H9 (cell line): Measurements from ENCODE around the gene DLG5. TPM values are rescaled to one million over a fixed set of nuclear protein-coding genes. Genes with fewer than 3 reads are reported as not detected.
"Not testable (repeated sequence)": the region's sequence is repeated elsewhere in the genome, so short reads cannot be mapped to it uniquely, and the experiment has no call there.

ENCODE experiments used
- DNase-seq: peaks from one replicate; pipeline ENCODE4 v3.0.0-alpha.2; 2017
- H2AFZ ChIP-seq: one replicate; pipeline ENCODE4 v1.6.1; 2013; ENCODE audit warnings: mild to moderate bottlenecking, low read length, control low read depth, moderate library complexity
- H2AK5ac ChIP-seq: 2 replicates; pipeline ENCODE4 v1.6.1; 2013; ENCODE audit warnings: low read length, control low read depth, mixed read lengths; ENCODE audit not compliant: insufficient read length
- H2BK120ac ChIP-seq: one replicate; pipeline ENCODE4 v1.6.1; 2013; ENCODE audit warnings: low read depth, mild to moderate bottlenecking, low read length, control low read depth, inconsistent platforms; ENCODE audit not compliant: poor library complexity, severe bottlenecking
- H2BK12ac ChIP-seq: 2 replicates; pipeline ENCODE4 v1.6.1; 2013; ENCODE audit warnings: low read length, control low read depth, mixed read lengths, low read depth; ENCODE audit not compliant: insufficient read length
- H2BK15ac ChIP-seq: 2 replicates; pipeline ENCODE4 v1.6.1; 2013; ENCODE audit warnings: low read depth, low read length, control low read depth
- H2BK20ac ChIP-seq: one replicate; pipeline ENCODE4 v1.6.1; 2013; ENCODE audit warnings: low read depth, mild to moderate bottlenecking, low read length, control low read depth, inconsistent platforms; ENCODE audit not compliant: poor library complexity, severe bottlenecking
- H2BK5ac ChIP-seq: 2 replicates; pipeline ENCODE4 v1.6.1; 2013; ENCODE audit warnings: low read length, control low read depth, mixed read lengths; ENCODE audit not compliant: insufficient read length
- H3K14ac ChIP-seq: 2 replicates; pipeline ENCODE4 v1.6.1; 2013; ENCODE audit warnings: low read length, control low read depth; ENCODE audit not compliant: insufficient read depth
- H3K18ac ChIP-seq: 2 replicates; pipeline ENCODE4 v1.6.1; 2013; ENCODE audit warnings: low read depth, mild to moderate bottlenecking, mixed read lengths, low read length, control low read depth; ENCODE audit not compliant: insufficient read length
- H3K23ac ChIP-seq: 2 replicates; pipeline ENCODE4 v1.6.1; 2013; ENCODE audit warnings: low read length, control low read depth, mixed read lengths, low read depth; ENCODE audit not compliant: insufficient read length
- H3K23me2 ChIP-seq: 2 replicates; pipeline ENCODE4 v1.6.1; 2013; ENCODE audit warnings: low read depth, mild to moderate bottlenecking, mixed read lengths, low read length, control low read depth; ENCODE audit not compliant: insufficient read length, poor library complexity, severe bottlenecking
- H3K27ac ChIP-seq: 2 replicates; pipeline ENCODE4 v1.5.1; 2013; ENCODE audit warnings: low read length, control low read depth, mixed read lengths, low read depth; ENCODE audit not compliant: insufficient read length
- H3K27me3 ChIP-seq: 2 replicates; pipeline ENCODE4 v1.6.1; 2013; ENCODE audit warnings: low read length, control low read depth, inconsistent platforms; ENCODE audit not compliant: insufficient read depth
- H3K4ac ChIP-seq: 2 replicates; pipeline ENCODE4 v1.6.1; 2013; ENCODE audit warnings: low read depth, mild to moderate bottlenecking, control low read depth, inconsistent platforms, low read length, moderate library complexity
- H3K4me1 ChIP-seq: 2 replicates; pipeline ENCODE4 v1.6.1; 2013; ENCODE audit warnings: low read length, control low read depth, inconsistent platforms; ENCODE audit not compliant: insufficient read depth
- H3K4me2 ChIP-seq: 2 replicates; pipeline ENCODE4 v1.6.1; 2013; ENCODE audit warnings: low read length, control low read depth, mixed read lengths; ENCODE audit not compliant: insufficient read length, insufficient read depth
- H3K56ac ChIP-seq: 2 replicates; pipeline ENCODE4 v1.6.1; 2013; ENCODE audit warnings: low read depth, mild to moderate bottlenecking, mixed read lengths, low read length, control low read depth; ENCODE audit not compliant: insufficient read length
- H3K79me1 ChIP-seq: 2 replicates; pipeline ENCODE4 v1.6.1; 2013; ENCODE audit warnings: low read depth, mild to moderate bottlenecking, moderate library complexity, low read length, control low read depth, inconsistent platforms; ENCODE audit not compliant: insufficient read depth, poor library complexity, severe bottlenecking
- H3K79me2 ChIP-seq: 2 replicates; pipeline ENCODE4 v1.6.1; 2013; ENCODE audit warnings: low read length, control low read depth, inconsistent platforms; ENCODE audit not compliant: insufficient read depth
- H3K9ac ChIP-seq: 2 replicates; pipeline ENCODE4 v1.6.1; 2013; ENCODE audit warnings: low read length, control low read depth, mixed read lengths; ENCODE audit not compliant: insufficient read length; ENCODE audit errors: extremely low read depth
- H3K9me3 ChIP-seq: one replicate; pipeline ENCODE4 v1.6.1; 2013; ENCODE audit warnings: low read depth, low read length, inconsistent platforms; ENCODE audit not compliant: control insufficient read depth
- H3T11ph ChIP-seq: one replicate; pipeline ENCODE4 v1.6.1; 2013; ENCODE audit warnings: mild to moderate bottlenecking, low read length, control low read depth, inconsistent platforms
- H4K20me1 ChIP-seq: one replicate; pipeline ENCODE4 v1.6.1; 2013; ENCODE audit not compliant: control insufficient read depth, insufficient read length, insufficient read depth
- H4K5ac ChIP-seq: 2 replicates; pipeline ENCODE4 v1.6.1; 2013; ENCODE audit warnings: low read depth, mild to moderate bottlenecking, mixed read lengths, low read length, control low read depth; ENCODE audit not compliant: insufficient read length
- H4K8ac ChIP-seq: replicated peaks from 2 replicates; pipeline ENCODE4 v1.6.1; 2013; ENCODE audit warnings: low read length, control low read depth, mixed read lengths, low read depth; ENCODE audit not compliant: insufficient read length
- H4K91ac ChIP-seq: 2 replicates; pipeline ENCODE4 v1.6.1; 2013; ENCODE audit warnings: low read depth, mild to moderate bottlenecking, moderate library complexity, mixed read lengths, low read length, control low read depth; ENCODE audit not compliant: insufficient read length
- H3K27ac Mint-ChIP-seq, 3 experiments: 2 replicates in 2 of 3; 3 replicates in 1 of 3; pipeline ENCODE4 v1.8.0; 2020 to 2021; ENCODE audit warnings: mixed read lengths in 3 of 3, mild to moderate bottlenecking in 1 of 3, moderate library complexity in 1 of 3
- H3K27me3 Mint-ChIP-seq: 2 replicates; pipeline ENCODE4 v1.8.0; 2021; ENCODE audit warnings: low read depth, mild to moderate bottlenecking, moderate library complexity, mixed read lengths
- H3K36me3 Mint-ChIP-seq, 3 experiments: 2 replicates in 2 of 3; 3 replicates in 1 of 3; pipeline ENCODE4 v1.8.0; 2020 to 2021; ENCODE audit warnings: low read depth in 3 of 3, mixed read lengths in 3 of 3; ENCODE audit not compliant: insufficient read depth in 1 of 3
- H3K4me1 Mint-ChIP-seq, 2 experiments: 2 replicates each; pipeline ENCODE4 v1.8.0; 2020; ENCODE audit warnings: mixed read lengths in 2 of 2
- H3K4me3 Mint-ChIP-seq, 2 experiments: 2 replicates in 1 of 2; 3 replicates in 1 of 2; pipeline ENCODE4 v1.8.0; 2020 to 2021; ENCODE audit warnings: mild to moderate bottlenecking in 2 of 2, mixed read lengths in 2 of 2, moderate library complexity in 1 of 2
- H3K9me3 Mint-ChIP-seq, 2 experiments: 2 replicates in 1 of 2; 3 replicates in 1 of 2; pipeline ENCODE4 v1.8.0; 2020; ENCODE audit warnings: mild to moderate bottlenecking in 2 of 2, mixed read lengths in 2 of 2, moderate library complexity in 1 of 2
- CTCF ChIP-seq: fragments of 200-600 bp; sonication (generic); conservative IDR thresholded peaks from 3 replicates; pipeline ENCODE4 v1.8.0; 2021; ENCODE audit warnings: antibody characterized with exemption, mild to moderate bottlenecking
- WGBS: extraction: QIAGEN DNeasy Blood & Tissue Kit; methylation state at CpG from one replicate; pipeline ENCODE4 v1.1.7; 2013; ENCODE audit warnings: missing lambda C conversion rate, low lambda C conversion rate, mixed read lengths; ENCODE audit not compliant: insufficient read length; ENCODE audit errors: extremely low coverage; 5-methylcytosine and 5-hydroxymethylcytosine counted together
- total RNA-seq: library from RNA; stranded (reverse); gene quantifications from 2 replicates; pipeline ENCODE4 v1.2.1, GENCODE V29; 2021

DLG5 gene
- total RNA-seq, 1 experiment from 2014 or later: 67.4 TPM

GRCh38 chr10:77763453-77764430, 162.8 kb downstream of the DLG5 start:
- H3K4me3 Mint-ChIP-seq: no peak overlapping the region
- Histone ChIP-seq H3K4me1 (no peaks in the 10 kb centered on the region), H2BK120ac (no peak overlapping the region), H4K5ac (no peak overlapping the region), H3K23me2 (no peaks in the 10 kb centered on the region), H2BK20ac (no peak overlapping the region), H3K27me3 (no peaks in the 10 kb centered on the region), H4K91ac (no peak overlapping the region), H2BK15ac (no peak overlapping the region), H3K4me2 (no peak overlapping the region), H3K79me2 (no peaks in the 10 kb centered on the region), H3K79me1 (no peaks in the 10 kb centered on the region), H3K9ac (no peak overlapping the region), H2AFZ (no peak overlapping the region), H3K27ac (no peak overlapping the region), H2AK5ac (no peak overlapping the region), H3K4ac (no peak overlapping the region), H3K56ac (no peak overlapping the region), H3K23ac (no peak overlapping the region), H4K8ac (no peak overlapping the region), H4K20me1 (no peaks in the 10 kb centered on the region), H2BK5ac (no peak overlapping the region), H2BK12ac (no peak overlapping the region), H3K9me3 (no peaks in the 10 kb centered on the region), H3K14ac (no peak overlapping the region), H3T11ph (no peak overlapping the region), H3K18ac (no peak overlapping the region)
- no peak for DNase-seq
- no peaks in the 10 kb centered on the region for H3K27me3 Mint-ChIP-seq
- peaks cover 4 to 5% of the 10 kb centered on the region in 2 experiments for H3K4me1 Mint-ChIP-seq
- H3K9me3 Mint-ChIP-seq: no peaks in the 10 kb centered on the region; a peak in 1 of 5 replicates
- no CpG with 5 or more reads among the region's 9 CpGs for WGBS
- peak overlapping the region in 1 of 3 experiments; percentile 82; a peak in 2 of 7 replicates for H3K27ac Mint-ChIP-seq
- H3K36me3 Mint-ChIP-seq: no peaks in the 10 kb centered on the region
- no peak for TF ChIP-seq CTCF

GRCh38 chr10:77758406-77758805, 168.1 kb downstream of the DLG5 start:
- not testable (repeated sequence) for H2BK5ac ChIP-seq, H3K14ac ChIP-seq, H3K79me2 ChIP-seq, H2AFZ ChIP-seq, H3K4ac ChIP-seq, H3K27ac Mint-ChIP-seq, H3K56ac ChIP-seq, H3K23ac ChIP-seq, H3K79me1 ChIP-seq, H3K4me3 Mint-ChIP-seq, H3K27ac ChIP-seq, H3K4me1 ChIP-seq, H3K27me3 ChIP-seq, H3K9me3 ChIP-seq, H3K18ac ChIP-seq, H2BK120ac ChIP-seq, H3K9me3 Mint-ChIP-seq, H3K23me2 ChIP-seq, H4K5ac ChIP-seq, H2BK15ac ChIP-seq, DNase-seq, H2BK12ac ChIP-seq, H2BK20ac ChIP-seq, H3K27me3 Mint-ChIP-seq, H4K8ac ChIP-seq, H3K4me2 ChIP-seq, H3K9ac ChIP-seq, H2AK5ac ChIP-seq, H4K20me1 ChIP-seq, H3K36me3 Mint-ChIP-seq, H4K91ac ChIP-seq, H3T11ph ChIP-seq
- peaks cover 13 to 14% of the 10 kb centered on the region in 2 experiments for H3K4me1 Mint-ChIP-seq
- WGBS: no CpG with 5 or more reads among the region's 2 CpGs
